Osteocyte (in vitro differentiated cells): Measurements from ENCODE around the gene PHACTR3. TPM values are rescaled to one million over a fixed set of nuclear protein-coding genes. Genes with fewer than 3 reads are reported as not detected.

ENCODE experiments used
- DNase-seq: peaks from one replicate; pipeline ENCODE4 v3.0.0; 2021; ENCODE audit warnings: mixed read lengths; ENCODE audit not compliant: unreplicated experiment; ENCODE audit errors: extremely low spot score
- H3K27ac Mint-ChIP-seq: one replicate; pipeline ENCODE4 v1.8.0; 2021; ENCODE audit warnings: mild to moderate bottlenecking, mixed read lengths; ENCODE audit not compliant: unreplicated experiment
- H3K27me3 Mint-ChIP-seq: one replicate; pipeline ENCODE4 v1.8.0; 2021; ENCODE audit warnings: mixed read lengths; ENCODE audit not compliant: unreplicated experiment
- H3K36me3 Mint-ChIP-seq: one replicate; pipeline ENCODE4 v1.8.0; 2021; ENCODE audit warnings: mixed read lengths; ENCODE audit not compliant: unreplicated experiment
- H3K4me1 Mint-ChIP-seq: one replicate; pipeline ENCODE4 v1.8.0; 2021; ENCODE audit warnings: mixed read lengths; ENCODE audit not compliant: unreplicated experiment
- H3K4me3 Mint-ChIP-seq: one replicate; pipeline ENCODE4 v1.8.0; 2021; ENCODE audit warnings: mild to moderate bottlenecking, moderate library complexity, mixed read lengths; ENCODE audit not compliant: unreplicated experiment
- H3K9me3 Mint-ChIP-seq: one replicate; pipeline ENCODE4 v1.8.0; 2021; ENCODE audit warnings: mixed read lengths; ENCODE audit not compliant: unreplicated experiment
- CTCF ChIP-seq: fragments of 200-600 bp; sonication (generic); IDR thresholded peaks from 2 replicates; pipeline ENCODE4 v1.5.0; 2021; ENCODE audit warnings: antibody characterized with exemption, mild to moderate bottlenecking, moderate library complexity
- total RNA-seq: library from RNA; stranded (reverse); gene quantifications from 2 replicates; pipeline ENCODE4 v1.2.1, GENCODE V29; 2021

Gene PHACTR3
- total RNA-seq, 1 donor from 2014 or later: not detected

- DNase-seq: peak; percentile 76
- TF ChIP-seq CTCF: no peak
- no peak overlapping the region for H3K4me3 Mint-ChIP-seq
- H3K27me3 Mint-ChIP-seq: no peaks in the 10 kb centered on the region
- no peaks in the 10 kb centered on the region for H3K4me1 Mint-ChIP-seq
- H3K27ac Mint-ChIP-seq: no peak overlapping the region
- H3K36me3 Mint-ChIP-seq: no peaks in the 10 kb centered on the region
- H3K9me3 Mint-ChIP-seq: peaks cover 4% of the 10 kb centered on the region
Measured at GRCh38 chr20:59688999-59689398, 84.7 kb downstream of the PHACTR3 start.

GRCh38 chr20:59690101-59690500 is 85.8 kb downstream of the PHACTR3 start:
- Mint-ChIP-seq H3K36me3 (no peaks in the 10 kb centered on the region), H3K4me1 (no peaks in the 10 kb centered on the region), H3K27ac (no peak overlapping the region), H3K9me3 (peaks cover 4% of the 10 kb centered on the region), H3K4me3 (no peak overlapping the region), H3K27me3 (no peaks in the 10 kb centered on the region)
- peak; percentile 56 for DNase-seq
- no peak for TF ChIP-seq CTCF

- Mint-ChIP-seq H3K27me3 (no peaks in the 10 kb centered on the region), H3K9me3 (peaks cover 4% of the 10 kb centered on the region), H3K27ac (no peak overlapping the region), H3K4me3 (no peak overlapping the region), H3K36me3 (no peaks in the 10 kb centered on the region), H3K4me1 (no peaks in the 10 kb centered on the region)
- TF ChIP-seq CTCF: no peak
- peak; percentile 67 for DNase-seq
Measured at GRCh38 chr20:59690976-59691375, 86.6 kb downstream of the PHACTR3 start.

- TF ChIP-seq CTCF: no peak
- Mint-ChIP-seq H3K36me3 (no peaks in the 10 kb centered on the region), H3K27ac (no peak overlapping the region), H3K9me3 (peaks cover 4% of the 10 kb centered on the region), H3K4me1 (no peaks in the 10 kb centered on the region), H3K27me3 (no peaks in the 10 kb centered on the region), H3K4me3 (no peak overlapping the region)
- peak; percentile 42 for DNase-seq
Measured at GRCh38 chr20:59692139-59692538, 87.8 kb downstream of the PHACTR3 start.

GRCh38 chr20:59693587-59693986 is 89.2 kb downstream of the PHACTR3 start:
- TF ChIP-seq CTCF: no peak
- Mint-ChIP-seq H3K27me3 (no peaks in the 10 kb centered on the region), H3K36me3 (no peaks in the 10 kb centered on the region), H3K4me1 (no peaks in the 10 kb centered on the region), H3K9me3 (peaks cover 1% of the 10 kb centered on the region), H3K27ac (no peak overlapping the region), H3K4me3 (no peak overlapping the region)
- DNase-seq: peak; percentile 54
